Effector memory CD4-positive, alpha-beta T cell (primary cell): ENCODE measurements around the gene RANBP1.

Experiments
- DNase-seq, 3 donors: peaks; one replicate each; pipeline ENCODE4 v3.0.0-alpha.2; 2020
- H3K27ac ChIP-seq: 2 replicates; pipeline ENCODE4 v1.7.0; 2013; ENCODE audit warnings: mild to moderate bottlenecking, low read length, moderate library complexity; ENCODE audit not compliant: insufficient read depth, poor library complexity, severe bottlenecking
- H3K27me3 ChIP-seq: replicated peaks from 2 replicates; pipeline ENCODE4 v1.7.0; 2013; ENCODE audit warnings: mild to moderate bottlenecking, low read length; ENCODE audit not compliant: insufficient read depth, control insufficient read depth, poor library complexity, severe bottlenecking
- H3K36me3 ChIP-seq: 2 replicates; pipeline ENCODE4 v1.7.0; 2013; ENCODE audit warnings: mild to moderate bottlenecking, low read length, moderate library complexity; ENCODE audit not compliant: control insufficient read depth, insufficient read depth
- H3K4me1 ChIP-seq: 2 replicates; pipeline ENCODE4 v1.7.0; 2013; ENCODE audit warnings: low read length, mild to moderate bottlenecking; ENCODE audit not compliant: control insufficient read depth, insufficient read depth, poor library complexity, severe bottlenecking
- H3K4me3 ChIP-seq: 2 replicates; pipeline ENCODE4 v1.7.0; 2013; ENCODE audit warnings: low read length, low read depth, mild to moderate bottlenecking; ENCODE audit not compliant: insufficient read depth, poor library complexity, severe bottlenecking
- H3K9me3 ChIP-seq: 2 replicates; pipeline ENCODE4 v1.7.0; 2013; ENCODE audit warnings: mild to moderate bottlenecking, low read length, moderate library complexity; ENCODE audit not compliant: control insufficient read depth

RANBP1 gene

DNA sequence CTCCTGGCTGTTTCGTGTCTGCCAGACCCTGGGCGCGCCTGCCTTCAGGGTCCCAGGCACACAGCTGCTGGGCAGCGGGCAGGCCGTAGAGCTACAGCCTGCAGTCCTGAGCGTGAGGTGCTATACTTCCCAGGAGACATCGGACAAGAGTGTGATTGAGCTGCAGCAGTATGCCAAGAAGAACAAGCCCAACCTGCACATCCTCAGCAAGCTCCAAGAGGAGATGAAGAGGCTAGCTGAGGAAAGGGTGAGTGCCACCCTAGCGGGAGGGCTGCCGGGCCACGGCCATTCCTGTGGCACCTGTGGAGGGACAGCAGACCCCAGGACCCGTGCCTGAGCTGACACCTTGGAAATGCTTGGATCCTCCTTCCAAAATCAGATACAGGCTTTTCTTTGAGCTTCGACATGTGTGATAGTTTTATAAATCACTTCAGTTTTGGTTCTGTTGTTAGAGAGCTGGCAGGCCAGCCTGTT is 7.1 kb upstream of the RANBP1 start:
- H3K4me3 ChIP-seq = no peak overlapping the region
- H3K36me3 ChIP-seq = peaks cover 71% of the 10 kb centered on the region
- no peak for DNase-seq

GRCh38 chr22:20109411-20110358 is 6.2 kb upstream of the RANBP1 start:
- Histone ChIP-seq H3K27me3 (no peaks in the 10 kb centered on the region), H3K4me1 (no peaks in the 10 kb centered on the region), H3K27ac (no peak overlapping the region), H3K36me3 (peaks cover 80% of the 10 kb centered on the region), H3K4me3 (no peak overlapping the region), H3K9me3 (no peaks in the 10 kb centered on the region)
- no peak for DNase-seq

More for the DNA sequence above, 7.1 kb upstream of the RANBP1 start:
- Histone ChIP-seq H3K27me3 (no peaks in the 10 kb centered on the region), H3K9me3 (no peaks in the 10 kb centered on the region), H3K27ac (no peak overlapping the region), H3K4me1 (no peaks in the 10 kb centered on the region)

DNA sequence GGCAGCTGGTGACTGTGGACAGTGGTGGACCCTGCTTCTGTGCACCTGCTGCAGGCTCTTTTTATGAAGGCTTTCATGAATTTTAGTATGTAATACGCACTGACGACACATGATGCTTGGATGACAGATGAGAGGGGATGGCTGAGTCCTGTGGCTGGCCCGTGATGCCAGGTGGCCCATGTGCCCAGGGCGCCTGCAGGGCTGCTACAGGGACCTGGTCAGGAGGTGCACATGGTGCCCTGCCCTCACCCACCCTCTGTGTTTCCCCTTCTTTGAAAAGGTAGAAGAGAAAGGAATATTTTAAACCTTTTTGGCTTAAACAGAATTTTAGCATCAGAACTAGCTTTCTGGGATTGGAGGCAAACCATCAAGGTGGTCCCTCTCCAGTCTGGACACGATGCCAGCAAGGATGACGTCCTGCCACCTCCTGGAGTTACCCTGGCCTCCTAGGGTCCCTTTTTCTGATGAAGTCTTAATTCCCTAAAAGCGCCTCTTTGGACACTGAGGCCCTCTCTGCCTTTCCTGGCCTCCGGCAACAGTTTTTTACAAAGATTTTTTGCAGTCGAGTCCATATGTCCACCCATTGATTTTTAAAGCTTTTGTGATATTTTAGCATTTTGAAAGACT is 5.4 kb upstream of the RANBP1 start:
- no peak for DNase-seq
- Histone ChIP-seq H3K4me3 (no peak overlapping the region), H3K27ac (no peak overlapping the region), H3K9me3 (no peaks in the 10 kb centered on the region), H3K36me3 (peaks cover 81% of the 10 kb centered on the region), H3K27me3 (no peaks in the 10 kb centered on the region), H3K4me1 (no peaks in the 10 kb centered on the region)

GRCh38 chr22:20111045-20111688 is 4.7 kb upstream of the RANBP1 start:
- no peak overlapping the region for H3K27ac ChIP-seq
- peaks cover 80% of the 10 kb centered on the region for H3K36me3 ChIP-seq

GRCh38 chr22:20111689-20112622 is 3.9 kb upstream of the RANBP1 start:
- H3K4me1 ChIP-seq = peaks cover 11% of the 10 kb centered on the region

More at GRCh38 chr22:20111045-20111688, 4.7 kb upstream of the RANBP1 start:
- Histone ChIP-seq H3K4me3 (no peak overlapping the region), H3K4me1 (peaks cover 4% of the 10 kb centered on the region), H3K27me3 (no peaks in the 10 kb centered on the region), H3K9me3 (no peaks in the 10 kb centered on the region)
- DNase-seq = no peak

GRCh38 chr22:20112623-20113511 is 3.0 kb upstream of the RANBP1 start:
- Histone ChIP-seq H3K9me3 (no peaks in the 10 kb centered on the region), H3K27me3 (no peaks in the 10 kb centered on the region), H3K4me3 (no peak overlapping the region), H3K4me1 (peaks cover 11% of the 10 kb centered on the region), H3K27ac (no peak overlapping the region), H3K36me3 (peaks cover 64% of the 10 kb centered on the region)
- DNase-seq = no peak

More at GRCh38 chr22:20111689-20112622, 3.9 kb upstream of the RANBP1 start:
- Histone ChIP-seq H3K9me3 (no peaks in the 10 kb centered on the region), H3K27ac (no peak overlapping the region), H3K4me3 (no peak overlapping the region), H3K36me3 (peaks cover 73% of the 10 kb centered on the region), H3K27me3 (no peaks in the 10 kb centered on the region)
- no peak for DNase-seq

GRCh38 chr22:20113551-20114310 is 2.2 kb upstream of the RANBP1 start:
- peaks cover 19% of the 10 kb centered on the region for H3K4me1 ChIP-seq

More at GRCh38 chr22:20113551-20114310, 2.2 kb upstream of the RANBP1 start:
- no peak overlapping the region for H3K27ac ChIP-seq
- no peaks in the 10 kb centered on the region for H3K27me3 ChIP-seq
- DNase-seq = no peak
- peaks cover 57% of the 10 kb centered on the region for H3K36me3 ChIP-seq
- no peaks in the 10 kb centered on the region for H3K9me3 ChIP-seq
- H3K4me3 ChIP-seq = no peak overlapping the region
